Tibial nerve (tissue), 4 donors: ENCODE measurements around the gene PRKG1.

Source experiments
- EP300 ChIP-seq, 2 donors: sonication (generic); formaldehyde crosslinking; IDR thresholded peaks; one replicate each; pipeline ENCODE4 v1.6.1; 2017; ENCODE audit warnings: antibody characterized with exemption in 2 of 2, mild to moderate bottlenecking in 1 of 2
- POLR2A ChIP-seq, 2 donors: fragments of 450-650 bp; IDR thresholded peaks; one replicate each; pipeline ENCODE4 v1.6.1; 2017; ENCODE audit warnings: antibody characterized with exemption in 2 of 2, mild to moderate bottlenecking in 2 of 2, moderate library complexity in 2 of 2
- TF ChIP-seq, protein P1 (sequence below), 5 experiments: fragments of 200-600 bp in 3 of 5; fragments of 450-650 bp in 2 of 5; sonication (generic) in 3 of 5; IDR thresholded peaks; one replicate each; pipeline ENCODE4 v1.5.1; 2016 to 2019; ENCODE audit warnings: antibody characterized with exemption in 5 of 5, mild to moderate bottlenecking in 3 of 5, moderate library complexity in 2 of 5

DNA sequence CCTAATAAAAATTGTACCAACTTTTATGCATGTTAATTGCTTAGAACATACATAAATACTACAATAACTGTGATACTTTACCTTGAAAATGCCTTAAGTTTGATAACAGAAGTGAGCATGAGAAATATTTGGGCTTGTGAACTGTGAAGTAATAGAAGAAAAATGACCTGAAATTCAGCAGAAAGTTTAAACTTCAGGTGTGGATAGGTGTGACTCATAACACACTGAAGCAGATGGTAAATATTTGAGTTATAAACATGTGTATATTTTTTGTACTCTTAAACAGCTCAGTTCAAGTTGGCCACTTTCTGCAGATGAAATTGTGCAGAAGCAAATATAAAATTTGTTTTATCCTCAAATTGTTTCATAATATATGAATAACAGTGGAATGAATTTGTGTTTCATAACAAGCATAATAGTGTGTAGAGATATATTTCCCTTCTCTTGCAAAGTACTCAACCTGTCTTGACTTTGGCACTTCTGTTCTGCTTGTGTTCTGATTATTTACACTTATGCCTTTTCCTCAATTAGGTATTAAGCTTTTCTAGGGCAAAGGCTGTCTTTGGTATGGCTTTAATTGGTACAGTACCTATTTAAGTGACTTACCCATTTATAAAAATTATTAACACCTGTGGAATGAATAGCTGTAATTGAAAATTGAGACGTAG, 122.4 kb downstream of the PRKG1 start:
- TF ChIP-seq, protein P1, sequence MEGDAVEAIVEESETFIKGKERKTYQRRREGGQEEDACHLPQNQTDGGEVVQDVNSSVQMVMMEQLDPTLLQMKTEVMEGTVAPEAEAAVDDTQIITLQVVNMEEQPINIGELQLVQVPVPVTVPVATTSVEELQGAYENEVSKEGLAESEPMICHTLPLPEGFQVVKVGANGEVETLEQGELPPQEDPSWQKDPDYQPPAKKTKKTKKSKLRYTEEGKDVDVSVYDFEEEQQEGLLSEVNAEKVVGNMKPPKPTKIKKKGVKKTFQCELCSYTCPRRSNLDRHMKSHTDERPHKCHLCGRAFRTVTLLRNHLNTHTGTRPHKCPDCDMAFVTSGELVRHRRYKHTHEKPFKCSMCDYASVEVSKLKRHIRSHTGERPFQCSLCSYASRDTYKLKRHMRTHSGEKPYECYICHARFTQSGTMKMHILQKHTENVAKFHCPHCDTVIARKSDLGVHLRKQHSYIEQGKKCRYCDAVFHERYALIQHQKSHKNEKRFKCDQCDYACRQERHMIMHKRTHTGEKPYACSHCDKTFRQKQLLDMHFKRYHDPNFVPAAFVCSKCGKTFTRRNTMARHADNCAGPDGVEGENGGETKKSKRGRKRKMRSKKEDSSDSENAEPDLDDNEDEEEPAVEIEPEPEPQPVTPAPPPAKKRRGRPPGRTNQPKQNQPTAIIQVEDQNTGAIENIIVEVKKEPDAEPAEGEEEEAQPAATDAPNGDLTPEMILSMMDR (IDR thresholded peaks at IDR 0.05) = no peak
- TF ChIP-seq POLR2A (IDR thresholded peaks at IDR 0.05) (no peak), EP300 (IDR thresholded peaks at IDR 0.05) (no peak)
